HG03066 (cell line): Measurements from ENCODE around the gene RBM15B.
"Not testable (repeated sequence)": the region's sequence is repeated elsewhere in the genome, so short reads cannot be mapped to it uniquely, and the experiment has no call there.

Source experiments
- ATAC-seq: cut with Tn5 transposase; IDR thresholded peaks from one replicate; pipeline ENCODE4 v1.9.1; 2021; ENCODE audit warnings: low read depth; ENCODE audit not compliant: unreplicated experiment

Gene RBM15B, protein sequence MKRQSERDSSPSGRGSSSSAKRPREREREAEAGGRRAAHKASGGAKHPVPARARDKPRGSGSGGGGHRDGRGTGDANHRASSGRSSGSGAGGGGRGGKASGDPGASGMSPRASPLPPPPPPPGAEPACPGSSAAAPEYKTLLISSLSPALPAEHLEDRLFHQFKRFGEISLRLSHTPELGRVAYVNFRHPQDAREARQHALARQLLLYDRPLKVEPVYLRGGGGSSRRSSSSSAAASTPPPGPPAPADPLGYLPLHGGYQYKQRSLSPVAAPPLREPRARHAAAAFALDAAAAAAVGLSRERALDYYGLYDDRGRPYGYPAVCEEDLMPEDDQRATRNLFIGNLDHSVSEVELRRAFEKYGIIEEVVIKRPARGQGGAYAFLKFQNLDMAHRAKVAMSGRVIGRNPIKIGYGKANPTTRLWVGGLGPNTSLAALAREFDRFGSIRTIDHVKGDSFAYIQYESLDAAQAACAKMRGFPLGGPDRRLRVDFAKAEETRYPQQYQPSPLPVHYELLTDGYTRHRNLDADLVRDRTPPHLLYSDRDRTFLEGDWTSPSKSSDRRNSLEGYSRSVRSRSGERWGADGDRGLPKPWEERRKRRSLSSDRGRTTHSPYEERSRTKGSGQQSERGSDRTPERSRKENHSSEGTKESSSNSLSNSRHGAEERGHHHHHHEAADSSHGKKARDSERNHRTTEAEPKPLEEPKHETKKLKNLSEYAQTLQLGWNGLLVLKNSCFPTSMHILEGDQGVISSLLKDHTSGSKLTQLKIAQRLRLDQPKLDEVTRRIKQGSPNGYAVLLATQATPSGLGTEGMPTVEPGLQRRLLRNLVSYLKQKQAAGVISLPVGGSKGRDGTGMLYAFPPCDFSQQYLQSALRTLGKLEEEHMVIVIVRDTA

GRCh38 chr3:51391075-51391565, at the start of gene RBM15B:
Gene RBM15B (plus strand): TSS chr3:51391285. CDS start chr3:51391400, 115 bp downstream.
- ATAC-seq = peak; percentile 92

DNA sequence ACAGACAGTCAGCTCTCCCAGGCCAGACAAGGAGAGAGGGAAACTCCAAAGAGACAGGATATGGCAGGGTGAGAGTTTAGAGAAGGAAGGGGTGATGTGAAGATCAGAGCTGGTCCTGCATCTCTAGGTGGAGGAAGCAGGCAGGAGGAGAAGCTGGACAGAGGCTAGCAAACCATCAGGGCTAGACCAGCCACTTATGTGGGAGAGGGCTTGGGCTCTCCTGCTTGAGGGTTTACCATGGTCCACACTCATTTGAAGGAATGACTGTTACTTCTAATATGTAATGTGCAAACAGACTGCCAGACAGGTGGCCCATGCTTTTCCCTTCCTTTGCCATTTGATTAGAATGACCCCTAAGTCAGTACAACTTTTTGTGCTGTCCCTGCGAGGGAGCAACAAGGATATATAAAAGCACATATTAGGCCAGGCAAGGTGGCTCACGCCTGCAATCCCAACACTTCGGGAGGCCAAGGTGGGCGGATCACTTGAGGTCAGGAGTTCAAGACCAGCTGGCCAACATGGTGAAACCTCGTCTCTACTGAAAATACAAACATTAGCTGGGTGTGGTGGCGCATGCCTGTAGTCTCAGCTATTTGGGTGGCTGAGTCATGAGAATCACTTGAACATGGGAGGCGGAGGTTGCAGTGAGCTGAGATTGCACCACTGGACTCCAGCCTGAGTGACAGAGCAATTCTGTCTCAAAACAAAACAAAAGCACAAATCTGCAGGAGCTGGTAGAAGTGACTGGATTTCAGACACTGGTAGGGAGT, 47.0 kb upstream of the RBM15B start:
- ATAC-seq = no peak

DNA sequence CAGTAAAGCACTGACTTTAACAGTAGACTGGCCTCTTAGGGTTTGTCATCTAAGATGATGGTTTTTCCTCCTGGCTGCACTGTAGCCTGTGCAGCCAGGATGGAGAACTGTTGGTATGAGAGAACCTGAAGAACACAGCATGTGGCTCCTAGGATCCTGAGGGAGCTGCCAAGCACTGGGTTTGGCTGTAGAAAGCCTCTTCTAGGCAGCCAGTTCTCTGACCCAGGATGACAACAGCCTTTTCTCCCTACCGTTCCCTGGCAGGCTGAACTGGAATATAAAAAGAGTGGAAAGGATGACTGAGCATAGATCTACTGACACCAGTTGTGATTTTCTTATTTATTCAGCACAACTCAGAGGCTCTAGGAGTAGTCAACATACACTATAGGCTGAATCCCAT, 40.3 kb upstream of the RBM15B start:
- no peak for ATAC-seq

- no peak for ATAC-seq
Observed at GRCh38 chr3:51353131-51353530, 38.0 kb upstream of the RBM15B start.

DNA sequence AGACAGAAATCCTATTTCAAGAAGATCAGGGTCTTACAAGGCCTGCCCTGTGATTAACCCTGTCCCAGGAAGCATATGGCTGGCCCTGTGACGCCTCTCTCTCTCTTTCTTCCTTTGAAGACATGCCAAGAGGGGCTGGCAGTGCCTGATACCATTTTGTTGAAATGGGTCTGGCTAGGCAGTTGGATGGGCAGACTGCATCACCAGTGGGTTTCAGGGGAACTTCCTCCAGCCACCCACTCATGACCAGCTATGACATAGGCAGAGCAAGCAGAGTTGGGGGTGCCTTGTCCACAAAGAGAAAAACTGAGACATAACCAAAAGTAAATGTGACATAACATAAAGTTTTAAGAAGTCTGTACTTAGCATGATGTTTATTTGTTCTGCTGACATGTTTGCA, 37.4 kb upstream of the RBM15B start:
- no peak for ATAC-seq

- ATAC-seq = no peak
Observed at GRCh38 chr3:51354172-51354571, 36.9 kb upstream of the RBM15B start.

GRCh38 chr3:51354731-51355615, 36.1 kb upstream of the RBM15B start:
- ATAC-seq = no peak

GRCh38 chr3:51355891-51356578, 35.0 kb upstream of the RBM15B start:
- ATAC-seq = no peak

GRCh38 chr3:51357856-51358255, 33.2 kb upstream of the RBM15B start:
- no peak for ATAC-seq

DNA sequence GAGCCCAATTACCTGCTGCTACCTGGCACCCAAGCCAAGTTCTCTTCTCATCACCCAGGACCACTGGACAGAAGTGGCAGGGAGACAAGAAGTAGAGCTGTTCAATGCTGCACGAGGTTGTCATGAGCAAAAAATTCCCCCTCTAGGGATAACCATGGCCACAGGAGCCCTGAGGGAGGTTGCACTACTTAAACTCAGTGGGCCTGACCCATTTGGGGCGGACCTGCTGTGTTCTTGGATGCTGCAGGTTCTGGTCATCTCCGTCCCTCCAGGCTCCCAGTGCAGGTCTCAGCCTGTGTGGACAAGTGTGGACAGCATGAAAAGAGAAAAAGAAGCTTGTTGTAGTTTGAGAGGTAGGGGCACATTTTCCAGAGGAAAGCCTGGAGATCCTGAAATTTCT, 32.1 kb upstream of the RBM15B start:
- no peak for ATAC-seq

DNA sequence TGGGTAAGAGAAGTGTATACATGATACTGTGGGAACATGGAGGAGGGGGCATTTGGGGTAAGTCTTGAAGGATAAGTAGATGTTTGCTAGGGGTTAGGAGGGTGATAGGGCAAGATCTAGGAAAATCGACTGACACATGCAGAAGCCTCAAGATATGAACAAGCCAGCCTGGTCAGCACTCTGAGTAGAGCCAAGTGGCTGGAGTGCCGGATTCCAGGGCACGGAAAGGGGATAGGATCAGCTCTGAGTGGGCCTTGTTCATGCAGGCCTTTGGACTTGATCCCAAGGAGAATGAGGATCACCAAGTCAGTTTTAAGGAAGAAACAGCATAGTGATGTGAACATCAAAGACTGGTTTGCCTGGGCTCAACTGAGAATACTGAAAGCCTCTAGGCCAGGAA, 30.3 kb upstream of the RBM15B start:
- no peak for ATAC-seq

GRCh38 chr3:51361746-51362145, 29.3 kb upstream of the RBM15B start:
- no peak for ATAC-seq

DNA sequence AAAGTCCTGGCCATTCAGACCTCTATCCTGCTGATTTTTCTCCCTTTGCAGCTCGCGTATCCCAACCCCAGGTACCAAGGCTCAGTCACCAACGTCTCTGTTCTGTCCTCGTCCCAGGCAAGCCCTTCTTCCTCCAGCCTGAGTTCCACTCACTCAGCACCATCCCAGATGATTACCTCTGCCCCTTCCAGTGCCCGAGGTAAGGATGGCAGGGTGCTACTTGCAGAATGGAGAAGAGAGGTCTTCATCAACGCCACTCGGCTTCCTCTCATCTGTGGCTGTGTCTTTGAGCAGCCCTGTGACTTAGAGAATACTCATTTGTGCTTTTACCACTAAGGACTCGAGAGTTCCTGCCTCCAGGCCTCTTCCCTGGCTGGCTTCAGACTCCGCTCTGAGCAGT, 28.6 kb upstream of the RBM15B start:
- no peak for ATAC-seq

- not testable (repeated sequence) for ATAC-seq
Observed at GRCh38 chr3:51368276-51368675, 22.8 kb upstream of the RBM15B start.

DNA sequence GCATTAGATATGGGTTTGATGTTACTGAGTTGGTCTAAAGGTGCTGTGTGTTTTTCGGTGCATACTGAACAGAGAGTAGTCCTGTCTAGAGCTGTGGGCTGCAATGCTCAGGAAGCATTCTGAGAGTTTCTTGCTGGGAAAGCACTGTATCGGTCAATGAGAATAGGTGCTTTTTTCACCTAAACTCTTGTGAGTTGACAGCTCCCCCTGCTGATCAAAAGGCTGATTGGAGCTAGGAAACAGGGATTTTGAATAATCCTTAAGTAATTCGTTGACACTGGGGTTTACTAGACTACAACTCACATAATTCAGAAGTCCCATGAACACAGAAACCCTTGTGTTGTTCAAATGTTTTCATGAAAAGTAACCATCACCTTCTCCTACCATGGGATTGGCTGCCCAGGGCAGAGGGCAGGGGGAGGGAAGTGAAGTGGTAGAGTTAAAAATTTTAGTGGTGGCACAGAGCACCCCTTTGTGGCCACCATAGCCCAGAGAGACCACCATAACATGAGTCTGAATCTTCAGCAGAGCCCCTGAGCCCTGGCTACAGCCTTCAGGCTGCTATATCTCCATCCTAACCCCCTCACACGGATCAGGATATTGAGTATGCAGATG, 19.0 kb upstream of the RBM15B start:
- ATAC-seq = no peak

- no peak for ATAC-seq
Observed at GRCh38 chr3:51373658-51374421, 17.2 kb upstream of the RBM15B start.

GRCh38 chr3:51374456-51374855, 16.6 kb upstream of the RBM15B start:
- no peak for ATAC-seq

GRCh38 chr3:51375136-51375535, 15.9 kb upstream of the RBM15B start:
- no peak for ATAC-seq
